NB4 (cell line): ENCODE data around the gene AIP.
A peak's percentile ranks its signal among the peaks of the same experiment; 100 is the strongest.

ENCODE experiments used
- DNase-seq: peaks from one replicate; pipeline ENCODE4 v3.0.0; 2010; ENCODE audit warnings: low read depth
- H3K4me3 ChIP-seq: one replicate; pipeline ENCODE4 v1.5.1; 2011; ENCODE audit warnings: mild to moderate bottlenecking, low read depth, low read length, moderate library complexity
- CTCF ChIP-seq: IDR thresholded peaks from one replicate; pipeline ENCODE4 v1.5.1; 2012; ENCODE audit warnings: low read depth, low read length
- MAX ChIP-seq: IDR thresholded peaks from 2 replicates; pipeline ENCODE4 v1.6.1; 2011; ENCODE audit warnings: low read depth, low read length
- MYC ChIP-seq: IDR thresholded peaks from 2 replicates; pipeline ENCODE4 v1.6.1; 2011; ENCODE audit warnings: low read depth, low read length
- POLR2A ChIP-seq: IDR thresholded peaks from 2 replicates; pipeline ENCODE4 v1.6.1; 2011; ENCODE audit warnings: mild to moderate bottlenecking; ENCODE audit not compliant: insufficient read length; ENCODE audit errors: extremely low read depth

The AIP gene

GRCh38 chr11:67466962-67467771 lies 15.7 kb upstream of the AIP start:
- no peak overlapping the region for H3K4me3 ChIP-seq
- TF ChIP-seq POLR2A (no peak), CTCF (no peak), MYC (no peak), MAX (no peak)

GRCh38 chr11:67468056-67468455 lies 14.8 kb upstream of the AIP start:
- no peak for DNase-seq
- TF ChIP-seq CTCF: no peak
- TF ChIP-seq MYC: no peak
- TF ChIP-seq POLR2A: no peak
- TF ChIP-seq MAX: no peak
- peak overlapping the region; percentile 50 for H3K4me3 ChIP-seq

More at GRCh38 chr11:67466962-67467771, 15.7 kb upstream of the AIP start:
- no peak for DNase-seq

- TF ChIP-seq MAX: no peak
- no peak for TF ChIP-seq POLR2A
- no peak for TF ChIP-seq CTCF
- TF ChIP-seq MYC: no peak
- H3K4me3 ChIP-seq: peak overlapping the region; percentile 50
- no peak for DNase-seq
Measured at GRCh38 chr11:67468456-67468758, 14.4 kb upstream of the AIP start.

- TF ChIP-seq MAX (peak; percentile 57; the same call in 1 of the 2 replicates), MYC (peak; percentile 78; the same call in 1 of the 2 replicates), CTCF (peak; percentile 57), POLR2A (peak; percentile 93)
- peak; percentile 95 for DNase-seq
- H3K4me3 ChIP-seq: peak within 1 kb of the TSS; percentile 55
Measured at GRCh38 chr11:67468759-67469507, 13.9 kb upstream of the AIP start, which contains the start of gene TMEM134. Gene TMEM134 (minus strand): TSS chr11:67469251. CDS start chr11:67469192, 59 bp downstream.

GRCh38 chr11:67469508-67469811 lies 13.4 kb upstream of the AIP start:
- DNase-seq: no peak

More at GRCh38 chr11:67469508-67469811, 13.4 kb upstream of the AIP start:
- H3K4me3 ChIP-seq: peak overlapping the region; percentile 55
- TF ChIP-seq MAX (no peak), CTCF (no peak), POLR2A (no peak), MYC (no peak)
